ENCODE measurements around the gene PLXNA4. TPM values are rescaled to one million over a fixed set of nuclear protein-coding genes. Genes with fewer than 3 reads are reported as not detected.

Gene PLXNA4
- total and polyA plus RNA-seq, 4 donors = 0.04 to 1.1 (median 0.41) TPM

DNA sequence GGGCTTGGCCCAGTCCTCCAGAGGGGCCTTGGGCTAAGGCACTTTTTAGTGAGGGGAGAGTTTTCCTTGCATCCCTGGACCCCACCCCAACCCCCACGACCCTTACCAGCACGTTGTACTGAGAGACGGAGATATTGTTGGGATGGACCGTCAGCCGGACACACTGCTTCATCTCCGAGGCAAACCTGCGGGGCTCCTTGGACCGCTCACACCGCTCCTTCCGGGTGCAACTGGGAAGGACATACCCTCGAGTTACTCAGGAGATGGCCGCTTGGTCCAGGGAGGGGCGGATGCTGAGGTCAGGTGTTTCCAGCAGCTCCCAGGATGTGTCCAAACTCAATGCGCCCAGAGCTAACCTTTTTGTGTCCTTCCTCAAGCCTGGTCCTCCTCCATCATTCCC, 348.0 kb downstream of the PLXNA4 start:
- TF ChIP-seq HNF4G (IDR thresholded peaks at IDR 0.05) (no peak), YY1 (IDR thresholded peaks at IDR 0.05) (no peak), GABPA (IDR thresholded peaks at IDR 0.05 in 1 of 2, conservative IDR thresholded peaks at IDR 0.05 in 1 of 2) (no peak), HNF4A (conservative IDR thresholded peaks at IDR 0.05) (no peak), RXRA (IDR thresholded peaks at IDR 0.05) (no peak), RAD21 (IDR thresholded peaks at IDR 0.05) (no peak), JUND (IDR thresholded peaks at IDR 0.05) (no peak), FOXA1 (IDR thresholded peaks at IDR 0.05) (no peak), EGR1 (IDR thresholded peaks at IDR 0.05; ENCODE audit: low read depth in 2 of 2) (no peak), SP1 (IDR thresholded peaks at IDR 0.05) (no peak), TAF1 (conservative IDR thresholded peaks at IDR 0.05) (no peak)
- TF ChIP-seq, protein P1, sequence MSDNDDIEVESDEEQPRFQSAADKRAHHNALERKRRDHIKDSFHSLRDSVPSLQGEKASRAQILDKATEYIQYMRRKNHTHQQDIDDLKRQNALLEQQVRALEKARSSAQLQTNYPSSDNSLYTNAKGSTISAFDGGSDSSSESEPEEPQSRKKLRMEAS (IDR thresholded peaks at IDR 0.05) = no peak
- TF ChIP-seq, protein P2, sequence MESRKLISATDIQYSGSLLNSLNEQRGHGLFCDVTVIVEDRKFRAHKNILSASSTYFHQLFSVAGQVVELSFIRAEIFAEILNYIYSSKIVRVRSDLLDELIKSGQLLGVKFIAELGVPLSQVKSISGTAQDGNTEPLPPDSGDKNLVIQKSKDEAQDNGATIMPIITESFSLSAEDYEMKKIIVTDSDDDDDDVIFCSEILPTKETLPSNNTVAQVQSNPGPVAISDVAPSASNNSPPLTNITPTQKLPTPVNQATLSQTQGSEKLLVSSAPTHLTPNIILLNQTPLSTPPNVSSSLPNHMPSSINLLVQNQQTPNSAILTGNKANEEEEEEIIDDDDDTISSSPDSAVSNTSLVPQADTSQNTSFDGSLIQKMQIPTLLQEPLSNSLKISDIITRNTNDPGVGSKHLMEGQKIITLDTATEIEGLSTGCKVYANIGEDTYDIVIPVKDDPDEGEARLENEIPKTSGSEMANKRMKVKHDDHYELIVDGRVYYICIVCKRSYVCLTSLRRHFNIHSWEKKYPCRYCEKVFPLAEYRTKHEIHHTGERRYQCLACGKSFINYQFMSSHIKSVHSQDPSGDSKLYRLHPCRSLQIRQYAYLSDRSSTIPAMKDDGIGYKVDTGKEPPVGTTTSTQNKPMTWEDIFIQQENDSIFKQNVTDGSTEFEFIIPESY (IDR thresholded peaks at IDR 0.05) = no peak
- TF ChIP-seq, protein P3, sequence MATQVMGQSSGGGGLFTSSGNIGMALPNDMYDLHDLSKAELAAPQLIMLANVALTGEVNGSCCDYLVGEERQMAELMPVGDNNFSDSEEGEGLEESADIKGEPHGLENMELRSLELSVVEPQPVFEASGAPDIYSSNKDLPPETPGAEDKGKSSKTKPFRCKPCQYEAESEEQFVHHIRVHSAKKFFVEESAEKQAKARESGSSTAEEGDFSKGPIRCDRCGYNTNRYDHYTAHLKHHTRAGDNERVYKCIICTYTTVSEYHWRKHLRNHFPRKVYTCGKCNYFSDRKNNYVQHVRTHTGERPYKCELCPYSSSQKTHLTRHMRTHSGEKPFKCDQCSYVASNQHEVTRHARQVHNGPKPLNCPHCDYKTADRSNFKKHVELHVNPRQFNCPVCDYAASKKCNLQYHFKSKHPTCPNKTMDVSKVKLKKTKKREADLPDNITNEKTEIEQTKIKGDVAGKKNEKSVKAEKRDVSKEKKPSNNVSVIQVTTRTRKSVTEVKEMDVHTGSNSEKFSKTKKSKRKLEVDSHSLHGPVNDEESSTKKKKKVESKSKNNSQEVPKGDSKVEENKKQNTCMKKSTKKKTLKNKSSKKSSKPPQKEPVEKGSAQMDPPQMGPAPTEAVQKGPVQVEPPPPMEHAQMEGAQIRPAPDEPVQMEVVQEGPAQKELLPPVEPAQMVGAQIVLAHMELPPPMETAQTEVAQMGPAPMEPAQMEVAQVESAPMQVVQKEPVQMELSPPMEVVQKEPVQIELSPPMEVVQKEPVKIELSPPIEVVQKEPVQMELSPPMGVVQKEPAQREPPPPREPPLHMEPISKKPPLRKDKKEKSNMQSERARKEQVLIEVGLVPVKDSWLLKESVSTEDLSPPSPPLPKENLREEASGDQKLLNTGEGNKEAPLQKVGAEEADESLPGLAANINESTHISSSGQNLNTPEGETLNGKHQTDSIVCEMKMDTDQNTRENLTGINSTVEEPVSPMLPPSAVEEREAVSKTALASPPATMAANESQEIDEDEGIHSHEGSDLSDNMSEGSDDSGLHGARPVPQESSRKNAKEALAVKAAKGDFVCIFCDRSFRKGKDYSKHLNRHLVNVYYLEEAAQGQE (IDR thresholded peaks at IDR 0.05) = no peak
- TF ChIP-seq, protein P4, sequence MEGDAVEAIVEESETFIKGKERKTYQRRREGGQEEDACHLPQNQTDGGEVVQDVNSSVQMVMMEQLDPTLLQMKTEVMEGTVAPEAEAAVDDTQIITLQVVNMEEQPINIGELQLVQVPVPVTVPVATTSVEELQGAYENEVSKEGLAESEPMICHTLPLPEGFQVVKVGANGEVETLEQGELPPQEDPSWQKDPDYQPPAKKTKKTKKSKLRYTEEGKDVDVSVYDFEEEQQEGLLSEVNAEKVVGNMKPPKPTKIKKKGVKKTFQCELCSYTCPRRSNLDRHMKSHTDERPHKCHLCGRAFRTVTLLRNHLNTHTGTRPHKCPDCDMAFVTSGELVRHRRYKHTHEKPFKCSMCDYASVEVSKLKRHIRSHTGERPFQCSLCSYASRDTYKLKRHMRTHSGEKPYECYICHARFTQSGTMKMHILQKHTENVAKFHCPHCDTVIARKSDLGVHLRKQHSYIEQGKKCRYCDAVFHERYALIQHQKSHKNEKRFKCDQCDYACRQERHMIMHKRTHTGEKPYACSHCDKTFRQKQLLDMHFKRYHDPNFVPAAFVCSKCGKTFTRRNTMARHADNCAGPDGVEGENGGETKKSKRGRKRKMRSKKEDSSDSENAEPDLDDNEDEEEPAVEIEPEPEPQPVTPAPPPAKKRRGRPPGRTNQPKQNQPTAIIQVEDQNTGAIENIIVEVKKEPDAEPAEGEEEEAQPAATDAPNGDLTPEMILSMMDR (IDR thresholded peaks at IDR 0.05; ENCODE audit: low read depth, low read length, missing input control) = no peak
- TF ChIP-seq, protein P5, sequence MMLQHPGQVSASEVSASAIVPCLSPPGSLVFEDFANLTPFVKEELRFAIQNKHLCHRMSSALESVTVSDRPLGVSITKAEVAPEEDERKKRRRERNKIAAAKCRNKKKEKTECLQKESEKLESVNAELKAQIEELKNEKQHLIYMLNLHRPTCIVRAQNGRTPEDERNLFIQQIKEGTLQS (IDR thresholded peaks at IDR 0.05) = no peak
- Histone ChIP-seq H3K27me3 (ENCODE audit: control insufficient read depth in 4 of 4, insufficient read depth in 4 of 4, low read length in 3 of 4) (no peaks in the 10 kb centered on the region), H3K4me3 (ENCODE audit: low read depth in 1 of 3, low read length in 3 of 3) (no peak overlapping the region), H3K9me3 (ENCODE audit: control insufficient read depth in 4 of 4, low read length in 3 of 4) (no peaks in the 10 kb centered on the region), H3K4me1 (ENCODE audit: control insufficient read depth in 4 of 4, insufficient read depth in 4 of 4, low read length in 3 of 4) (no peaks in the 10 kb centered on the region), H3K9ac (ENCODE audit: low read depth in 1 of 2, low read length in 2 of 2) (no peak overlapping the region), H3K36me3 (ENCODE audit: control insufficient read depth in 4 of 4, insufficient read depth in 3 of 4, low read depth in 1 of 4, low read length in 3 of 4) (no peaks in the 10 kb centered on the region), H3K27ac (ENCODE audit: low read depth in 1 of 2, low read length in 2 of 2) (no peak overlapping the region)
- WGBS = 85% methylated on average over 14 of the region's 14 CpGs
- no peak for DNase-seq (ENCODE audit: low spot score)

DNA sequence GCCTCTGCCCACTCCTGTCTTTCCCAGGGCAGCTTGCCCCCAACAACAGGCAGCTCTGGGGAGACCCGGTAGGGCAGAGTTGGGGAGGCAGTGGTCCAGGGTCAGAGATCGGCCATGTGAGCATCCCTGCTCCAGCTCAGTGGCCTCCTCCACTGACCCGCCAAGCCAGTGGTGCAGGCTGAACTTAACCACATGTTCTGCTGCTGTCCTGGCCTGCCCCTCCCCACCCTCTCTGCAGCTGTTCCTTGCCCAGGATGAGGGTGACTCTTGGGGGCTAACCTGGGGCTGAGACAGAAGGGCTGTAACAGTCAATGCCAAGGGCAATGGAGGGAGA, 349.3 kb downstream of the PLXNA4 start:
- 84% methylated on average over 3 of the region's 3 CpGs for WGBS
- H3K4me3 ChIP-seq (ENCODE audit: low read depth in 1 of 3, low read length in 3 of 3) = no peak overlapping the region
- no peaks in the 10 kb centered on the region for H3K4me1 ChIP-seq (ENCODE audit: control insufficient read depth in 4 of 4, insufficient read depth in 4 of 4, low read length in 3 of 4)
- TF ChIP-seq GABPA (IDR thresholded peaks at IDR 0.05 in 1 of 2, conservative IDR thresholded peaks at IDR 0.05 in 1 of 2) (no peak), RAD21 (IDR thresholded peaks at IDR 0.05) (no peak), RXRA (IDR thresholded peaks at IDR 0.05) (no peak), FOXA2 (IDR thresholded peaks at IDR 0.05) (no peak), HNF4G (IDR thresholded peaks at IDR 0.05) (no peak)
- TF ChIP-seq, protein P3 (IDR thresholded peaks at IDR 0.05) = no peak
- TF ChIP-seq, protein P2 (IDR thresholded peaks at IDR 0.05) = no peak
- TF ChIP-seq, protein P5 (IDR thresholded peaks at IDR 0.05) = no peak
- H3K27ac ChIP-seq (ENCODE audit: low read depth in 1 of 2, low read length in 2 of 2) = no peak overlapping the region
- DNase-seq (ENCODE audit: low spot score) = no peak
- H3K27me3 ChIP-seq (ENCODE audit: control insufficient read depth in 4 of 4, insufficient read depth in 4 of 4, low read length in 3 of 4) = no peaks in the 10 kb centered on the region
- H3K36me3 ChIP-seq (ENCODE audit: control insufficient read depth in 4 of 4, insufficient read depth in 3 of 4, low read depth in 1 of 4, low read length in 3 of 4) = no peaks in the 10 kb centered on the region
- H3K9me3 ChIP-seq (ENCODE audit: control insufficient read depth in 4 of 4, low read length in 3 of 4) = no peaks in the 10 kb centered on the region
- H3K9ac ChIP-seq (ENCODE audit: low read depth in 1 of 2, low read length in 2 of 2) = no peak overlapping the region
